ENCODE results near the gene PRKCZ.

PRKCZ gene

GRCh38 chr1:2179283-2180013 lies 129.2 kb downstream of the PRKCZ start:
- Histone ChIP-seq H3K27me3 (no peaks in the 10 kb centered on the region), H4K20me1 (peaks cover 0 to 76% (median 0%) of the 10 kb centered on the region in 11 experiments; a peak in 8 of 22 replicates), H3K9me3 (replicated peaks in 1 of 11) (no peaks in the 10 kb centered on the region), H3K4me2 (no peak overlapping the region), H3K4me1 (peaks cover 4 to 9% (median 6%) of the 10 kb centered on the region in 10 experiments; a peak in 17 of 20 replicates), H3K4me3 (no peak overlapping the region), H3K27ac (no peak overlapping the region), H3K36me3 (peaks cover 0 to 83% (median 46%) of the 10 kb centered on the region in 11 experiments; a peak in 14 of 22 replicates), H3K9ac (peak overlapping the region in 1 of 11 experiments; percentile 3; a peak in 1 of 22 replicates)
- TF ChIP-seq Cebpa-rat (IDR thresholded peaks at IDR 0.05) = no peak

- Histone ChIP-seq H3K9me3 (replicated peaks in 1 of 11) (no peaks in the 10 kb centered on the region), H3K4me3 (no peak overlapping the region), H3K27ac (no peak overlapping the region), H3K4me1 (peaks cover 0 to 3% (median 0%) of the 10 kb centered on the region in 10 experiments; a peak in 4 of 20 replicates), H4K20me1 (peaks cover 0 to 79% (median 0%) of the 10 kb centered on the region in 11 experiments; a peak in 8 of 22 replicates), H3K9ac (no peak overlapping the region), H3K36me3 (peaks cover 0 to 88% (median 57%) of the 10 kb centered on the region in 11 experiments; a peak in 17 of 22 replicates), H3K4me2 (no peak overlapping the region), H3K27me3 (no peaks in the 10 kb centered on the region)
- TF ChIP-seq Cebpa-rat (IDR thresholded peaks at IDR 0.05) = no peak
These were observed 130.4 kb downstream of the PRKCZ start for GRCh38 chr1:2180297-2181245.

DNA sequence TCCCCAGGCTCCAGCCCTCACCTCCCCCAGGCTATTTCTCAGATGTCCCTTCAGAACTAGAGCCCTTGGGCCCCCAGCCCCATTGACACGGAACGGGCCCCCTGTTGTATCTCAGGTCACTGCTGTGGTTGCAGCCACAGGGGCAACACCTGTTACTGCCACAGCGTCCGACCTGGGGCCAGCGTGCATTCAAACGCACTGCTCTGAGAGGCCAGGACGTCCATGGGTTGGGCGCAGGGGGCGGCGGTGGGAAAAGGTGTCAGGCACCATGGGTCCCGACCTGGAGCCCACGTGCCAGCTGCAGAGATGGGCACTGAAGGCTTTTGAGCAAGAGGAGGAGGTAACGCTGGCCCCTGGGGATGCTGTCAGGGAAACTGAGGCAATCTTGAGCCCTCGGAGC lies 131.1 kb downstream of the PRKCZ start:
- Histone ChIP-seq H3K36me3 (peaks cover 0 to 88% (median 63%) of the 10 kb centered on the region in 11 experiments; a peak in 17 of 22 replicates), H3K27ac (no peak overlapping the region), H3K9ac (no peak overlapping the region), H4K20me1 (peaks cover 0 to 75% (median 0%) of the 10 kb centered on the region in 11 experiments; a peak in 8 of 22 replicates), H3K4me2 (no peak overlapping the region), H3K27me3 (no peaks in the 10 kb centered on the region), H3K4me1 (peaks cover 0 to 3% (median 0%) of the 10 kb centered on the region in 10 experiments; a peak in 4 of 20 replicates), H3K9me3 (replicated peaks in 1 of 11) (no peaks in the 10 kb centered on the region), H3K4me3 (no peak overlapping the region)
- no peak for TF ChIP-seq Cebpa-rat (IDR thresholded peaks at IDR 0.05)

- H3K27me3 ChIP-seq = no peaks in the 10 kb centered on the region
- peaks cover 0 to 3% (median 0%) of the 10 kb centered on the region in 10 experiments; a peak in 4 of 20 replicates for H3K4me1 ChIP-seq
- no peak overlapping the region for H3K27ac ChIP-seq
- peaks cover 0 to 86% (median 63%) of the 10 kb centered on the region in 11 experiments; a peak in 18 of 22 replicates for H3K36me3 ChIP-seq
- no peak overlapping the region for H3K4me3 ChIP-seq
- TF ChIP-seq Cebpa-rat (IDR thresholded peaks at IDR 0.05) = no peak
- no peaks in the 10 kb centered on the region for H3K9me3 ChIP-seq (replicated peaks in 1 of 11)
- no peak overlapping the region for H3K4me2 ChIP-seq
- H3K9ac ChIP-seq = no peak overlapping the region
- H4K20me1 ChIP-seq = peaks cover 0 to 70% (median 0%) of the 10 kb centered on the region in 11 experiments; a peak in 8 of 22 replicates
These were observed 131.5 kb downstream of the PRKCZ start for GRCh38 chr1:2181752-2182151.

GRCh38 chr1:2182376-2182775 lies 132.2 kb downstream of the PRKCZ start:
- Histone ChIP-seq H3K27ac (no peak overlapping the region), H3K9me3 (replicated peaks in 1 of 11) (no peaks in the 10 kb centered on the region), H3K36me3 (peaks cover 0 to 82% (median 62%) of the 10 kb centered on the region in 11 experiments; a peak in 18 of 22 replicates), H3K9ac (no peak overlapping the region), H3K27me3 (no peaks in the 10 kb centered on the region), H3K4me3 (no peak overlapping the region), H4K20me1 (peaks cover 0 to 64% (median 0%) of the 10 kb centered on the region in 11 experiments; a peak in 7 of 22 replicates), H3K4me2 (no peak overlapping the region), H3K4me1 (peaks cover 0 to 7% (median under 1%) of the 10 kb centered on the region in 10 experiments; a peak in 9 of 20 replicates)
- no peak for TF ChIP-seq Cebpa-rat (IDR thresholded peaks at IDR 0.05)

DNA sequence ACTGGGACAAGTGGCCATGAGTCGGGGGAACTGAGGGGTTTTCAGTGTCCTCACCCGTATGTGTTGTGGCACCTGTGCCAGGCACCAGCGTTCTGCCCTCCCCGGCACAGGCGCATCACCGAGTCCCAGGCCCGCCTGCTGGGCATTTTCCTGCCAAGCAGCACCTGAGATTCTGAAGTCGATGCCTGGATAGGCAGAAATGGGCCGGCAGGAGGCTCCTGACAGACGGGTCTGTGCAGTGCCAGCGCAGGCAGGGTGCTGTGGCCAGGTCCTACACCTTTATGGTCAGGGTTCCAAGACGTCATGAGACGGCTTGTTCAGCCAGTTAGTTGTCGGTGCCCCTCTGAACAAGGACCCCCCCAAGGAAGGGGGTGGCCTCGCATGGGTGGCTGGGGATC lies 133.7 kb downstream of the PRKCZ start:
- Histone ChIP-seq H3K4me1 (peaks cover 6 to 23% (median 15%) of the 10 kb centered on the region in 10 experiments; a peak in 17 of 20 replicates), H3K4me3 (no peak overlapping the region), H3K4me2 (no peak overlapping the region), H3K9ac (no peak overlapping the region), H3K36me3 (peaks cover 0 to 75% (median 58%) of the 10 kb centered on the region in 11 experiments; a peak in 18 of 22 replicates), H3K9me3 (replicated peaks in 1 of 11) (no peaks in the 10 kb centered on the region), H3K27me3 (no peaks in the 10 kb centered on the region), H4K20me1 (peaks cover 0 to 54% (median 0%) of the 10 kb centered on the region in 11 experiments; a peak in 6 of 22 replicates), H3K27ac (no peak overlapping the region)
- no peak for TF ChIP-seq Cebpa-rat (IDR thresholded peaks at IDR 0.05)

- no peak overlapping the region for H3K4me3 ChIP-seq
- H3K27ac ChIP-seq = no peak overlapping the region
- H3K9me3 ChIP-seq (replicated peaks in 1 of 11) = no peaks in the 10 kb centered on the region
- no peak overlapping the region for H3K9ac ChIP-seq
- H4K20me1 ChIP-seq = peaks cover 0 to 48% (median 0%) of the 10 kb centered on the region in 11 experiments; a peak in 6 of 22 replicates
- TF ChIP-seq Cebpa-rat (IDR thresholded peaks at IDR 0.05) = no peak
- peaks cover 0 to 72% (median 58%) of the 10 kb centered on the region in 11 experiments; a peak in 18 of 22 replicates for H3K36me3 ChIP-seq
- H3K27me3 ChIP-seq = no peaks in the 10 kb centered on the region
- no peak overlapping the region for H3K4me2 ChIP-seq
- peaks cover 9 to 26% (median 19%) of the 10 kb centered on the region in 10 experiments for H3K4me1 ChIP-seq
These were observed 134.3 kb downstream of the PRKCZ start for GRCh38 chr1:2184531-2184930.

DNA sequence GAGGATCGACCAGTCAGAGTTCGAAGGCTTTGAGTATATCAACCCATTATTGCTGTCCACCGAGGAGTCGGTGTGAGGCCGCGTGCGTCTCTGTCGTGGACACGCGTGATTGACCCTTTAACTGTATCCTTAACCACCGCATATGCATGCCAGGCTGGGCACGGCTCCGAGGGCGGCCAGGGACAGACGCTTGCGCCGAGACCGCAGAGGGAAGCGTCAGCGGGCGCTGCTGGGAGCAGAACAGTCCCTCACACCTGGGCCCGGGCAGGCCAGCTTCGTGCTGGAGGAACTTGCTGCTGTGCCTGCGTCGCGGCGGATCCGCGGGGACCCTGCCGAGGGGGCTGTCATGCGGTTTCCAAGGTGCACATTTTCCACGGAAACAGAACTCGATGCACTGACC lies 134.7 kb downstream of the PRKCZ start:
- H3K4me3 ChIP-seq = no peak overlapping the region
- H3K9ac ChIP-seq = 0 out of 22 replicates have a peak overlapping the region, but pooled peaks of 1 of the 11 experiments have one; percentile 29
- peaks cover 13 to 30% (median 23%) of the 10 kb centered on the region in 10 experiments for H3K4me1 ChIP-seq
- TF ChIP-seq Cebpa-rat (IDR thresholded peaks at IDR 0.05) = no peak
- no peaks in the 10 kb centered on the region for H3K27me3 ChIP-seq
- H4K20me1 ChIP-seq = peaks cover 0 to 48% (median 3%) of the 10 kb centered on the region in 11 experiments; a peak in 6 of 22 replicates
- no peak overlapping the region for H3K27ac ChIP-seq
- no peaks in the 10 kb centered on the region for H3K9me3 ChIP-seq (replicated peaks in 1 of 11)
- H3K36me3 ChIP-seq = peaks cover 0 to 70% (median 54%) of the 10 kb centered on the region in 11 experiments; a peak in 18 of 22 replicates
- no peak overlapping the region for H3K4me2 ChIP-seq
